RWPE1 (cell line): Measurements from ENCODE around the gene MAGIX.
A peak's percentile ranks its signal among the peaks of the same experiment; 100 is the strongest.

Experiments used
- CTCF ChIA-PET: fragments of 350-600 bp; sonication (Branson Sonifier 250); formaldehyde crosslinking; extraction: SDS; loops from one replicate; lab custom pipeline; 2021; lab: Yijun Ruan, JAX
- POLR2A ChIA-PET: fragments of 400-600 bp; formaldehyde crosslinking; extraction: SDS; loops from one replicate; lab custom pipeline; 2020; ENCODE audit warnings: antibody characterized with exemption; ENCODE audit not compliant: low non-redundant PET; lab: Yijun Ruan, JAX
- DNase-seq: peaks from one replicate; pipeline ENCODE4 v3.0.0; 2012; ENCODE audit warnings: low spot score
- H3K27ac ChIP-seq: fragments of 450-650 bp; 2 replicates; pipeline ENCODE4 v1.5.1; 2017
- TF ChIP-seq, protein P1 (sequence below): fragments of 450-650 bp; conservative IDR thresholded peaks from 2 replicates; pipeline ENCODE4 v1.5.1; 2017; ENCODE audit warnings: low read depth, mild to moderate bottlenecking

MAGIX gene

DNA sequence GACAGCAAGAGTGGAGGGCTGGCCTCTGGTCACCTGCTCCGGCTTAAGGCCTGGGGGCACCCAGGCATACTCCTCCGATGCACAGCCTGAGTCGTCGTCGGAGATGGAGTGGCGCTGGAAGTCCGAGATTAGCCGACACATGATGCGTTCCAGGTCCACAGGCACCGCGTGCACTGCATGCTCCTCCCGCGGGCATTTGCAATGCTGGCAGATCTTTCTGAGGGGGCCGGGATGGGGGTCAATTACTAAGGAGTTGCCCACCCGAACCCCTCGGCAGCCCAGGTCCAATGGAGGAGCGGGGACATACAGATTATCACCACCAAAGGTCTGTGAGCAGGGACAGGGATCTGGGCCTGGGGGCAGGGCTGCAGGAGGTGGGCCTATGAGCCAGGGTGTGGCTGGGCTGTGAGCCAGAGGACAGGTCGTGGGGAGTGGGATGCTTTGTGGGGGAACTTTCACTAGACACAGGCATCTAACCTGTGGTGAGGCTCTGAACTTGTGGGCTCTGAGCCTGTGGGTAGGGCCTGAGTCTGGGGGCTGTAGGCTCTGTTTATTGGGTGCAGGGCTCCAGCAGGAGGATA, 21.2 kb downstream of the MAGIX start:
- H3K27ac ChIP-seq = peak overlapping the region; percentile 93
- CTCF ChIA-PET = interaction anchor here (0.6 kb wide), 1 partner anchor 121 kb away, joined by 5 read pairs; no protein-coding TSS in a partner anchor
- TF ChIP-seq, protein P1, sequence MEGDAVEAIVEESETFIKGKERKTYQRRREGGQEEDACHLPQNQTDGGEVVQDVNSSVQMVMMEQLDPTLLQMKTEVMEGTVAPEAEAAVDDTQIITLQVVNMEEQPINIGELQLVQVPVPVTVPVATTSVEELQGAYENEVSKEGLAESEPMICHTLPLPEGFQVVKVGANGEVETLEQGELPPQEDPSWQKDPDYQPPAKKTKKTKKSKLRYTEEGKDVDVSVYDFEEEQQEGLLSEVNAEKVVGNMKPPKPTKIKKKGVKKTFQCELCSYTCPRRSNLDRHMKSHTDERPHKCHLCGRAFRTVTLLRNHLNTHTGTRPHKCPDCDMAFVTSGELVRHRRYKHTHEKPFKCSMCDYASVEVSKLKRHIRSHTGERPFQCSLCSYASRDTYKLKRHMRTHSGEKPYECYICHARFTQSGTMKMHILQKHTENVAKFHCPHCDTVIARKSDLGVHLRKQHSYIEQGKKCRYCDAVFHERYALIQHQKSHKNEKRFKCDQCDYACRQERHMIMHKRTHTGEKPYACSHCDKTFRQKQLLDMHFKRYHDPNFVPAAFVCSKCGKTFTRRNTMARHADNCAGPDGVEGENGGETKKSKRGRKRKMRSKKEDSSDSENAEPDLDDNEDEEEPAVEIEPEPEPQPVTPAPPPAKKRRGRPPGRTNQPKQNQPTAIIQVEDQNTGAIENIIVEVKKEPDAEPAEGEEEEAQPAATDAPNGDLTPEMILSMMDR = no peak
- POLR2A ChIA-PET = interaction anchor here (1.7 kb wide), 1 partner anchor 17 kb away, joined by 6 read pairs; no protein-coding TSS in a partner anchor
- no peak for DNase-seq

DNA sequence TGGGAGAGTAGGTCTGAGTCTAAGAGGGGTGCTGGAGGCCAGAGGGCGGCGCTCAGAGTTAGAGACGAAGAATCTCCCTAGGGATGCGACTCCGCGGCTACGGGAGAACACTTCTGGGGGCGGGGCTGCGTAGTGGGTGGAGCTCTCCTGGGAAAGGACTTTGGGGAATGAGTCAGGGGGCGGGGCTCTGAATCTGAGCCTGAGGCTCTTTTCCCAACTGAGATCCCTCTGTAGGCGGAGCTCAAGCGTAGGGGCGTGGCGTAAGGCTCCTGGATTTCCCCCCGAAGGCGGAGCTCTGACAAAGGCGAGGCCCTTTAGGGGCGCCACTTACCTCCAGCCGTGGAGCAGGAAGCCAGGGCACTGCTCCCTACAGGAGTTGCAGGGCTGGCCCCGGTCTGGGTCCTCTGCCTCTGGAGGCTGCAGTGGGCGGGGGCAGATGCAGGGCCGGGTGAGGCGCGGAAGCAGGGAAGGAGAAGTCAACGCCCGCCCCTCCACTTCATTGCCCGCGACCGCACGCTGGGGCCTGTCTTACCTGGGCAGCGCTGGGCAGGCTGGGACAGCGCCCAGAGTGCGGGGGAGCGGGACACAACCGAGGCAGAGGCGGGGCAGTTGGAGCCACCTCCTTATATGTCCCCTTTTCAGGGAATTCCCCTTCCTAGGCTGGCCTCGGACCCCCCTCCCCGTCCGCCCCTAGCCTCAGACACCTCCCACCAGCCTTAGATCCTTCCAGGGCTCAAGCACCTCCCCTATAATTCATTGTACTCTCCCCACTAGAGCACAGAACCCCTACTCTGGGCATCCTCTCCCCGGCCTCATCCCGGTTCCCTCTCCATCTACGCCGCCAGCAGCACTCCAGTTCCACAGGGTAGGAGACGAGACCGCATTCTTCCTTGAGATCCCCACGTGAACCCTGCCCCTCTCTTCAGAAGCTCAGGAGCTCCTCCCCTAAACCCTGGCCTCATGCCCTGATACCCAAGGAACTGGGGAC, 22.0 kb downstream of the MAGIX start:
- H3K27ac ChIP-seq = peak overlapping the region; percentile 93
- peak; percentile 76 for DNase-seq
- CTCF ChIA-PET = interaction anchor here (0.6 kb wide), 1 partner anchor 122 kb away, joined by 5 read pairs; no protein-coding TSS in a partner anchor
- TF ChIP-seq, protein P1 = no peak
- POLR2A ChIA-PET = interaction anchor here (1.0 to 1.7 kb wide), 2 partner anchors 8 to 18 kb away, joined by 4 to 6 read pairs; no protein-coding TSS in a partner anchor

DNA sequence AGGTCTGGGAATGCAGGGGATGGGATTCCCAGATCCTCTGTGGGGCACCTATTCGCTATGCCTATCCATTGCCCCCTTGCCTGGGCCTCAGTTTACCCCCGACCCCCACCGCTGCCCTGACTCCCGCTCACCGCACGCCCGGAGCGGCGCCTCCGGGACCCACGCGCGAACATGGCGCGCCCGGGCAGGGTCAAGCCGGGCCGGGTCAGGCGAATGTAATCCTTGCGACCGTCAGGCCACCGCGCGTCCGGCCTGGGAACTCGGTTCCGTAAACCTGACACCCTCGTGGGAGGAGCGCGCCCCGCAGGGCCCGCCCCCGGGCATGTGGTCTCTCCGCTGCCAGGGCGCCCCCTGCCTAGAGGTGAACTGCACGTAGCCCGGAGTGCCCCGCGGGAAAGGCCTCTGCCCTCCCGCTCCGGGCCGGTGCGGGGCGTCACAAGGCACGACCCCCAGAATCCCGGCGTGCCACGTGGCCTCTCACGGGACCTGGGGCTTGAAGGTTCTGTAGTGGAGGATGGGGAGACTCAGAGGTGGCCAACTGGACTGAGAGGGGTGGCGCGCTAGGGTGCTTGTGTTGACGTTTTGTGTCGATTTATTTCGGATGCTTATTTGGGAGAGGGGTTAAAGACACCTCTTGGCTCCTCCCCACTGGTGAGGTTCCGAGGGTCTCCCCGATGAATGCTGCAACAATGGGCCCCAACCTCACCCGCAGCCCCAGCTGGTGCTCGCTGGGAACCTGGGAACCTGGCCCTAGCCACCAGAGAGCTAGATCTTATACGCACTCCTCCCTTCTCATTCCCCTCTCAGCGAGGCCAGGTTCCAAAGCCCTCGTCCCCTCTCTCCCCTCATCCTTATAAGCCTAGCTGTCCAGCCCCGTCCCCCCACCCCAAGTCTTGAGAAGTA, 23.8 kb downstream of the MAGIX start, which contains the start of gene PRICKLE3:
TSS of gene PRICKLE3 (minus strand) at position 249 of the 903 bp plus-strand sequence. CDS start at position 173, 76 bp downstream.
- DNase-seq = no peak
- TF ChIP-seq, protein P1 = peak; percentile 40
- POLR2A ChIA-PET = no interaction called here
- CTCF ChIA-PET = no interaction called here
- H3K27ac ChIP-seq = peak within 1 kb of the TSS; percentile 93

DNA sequence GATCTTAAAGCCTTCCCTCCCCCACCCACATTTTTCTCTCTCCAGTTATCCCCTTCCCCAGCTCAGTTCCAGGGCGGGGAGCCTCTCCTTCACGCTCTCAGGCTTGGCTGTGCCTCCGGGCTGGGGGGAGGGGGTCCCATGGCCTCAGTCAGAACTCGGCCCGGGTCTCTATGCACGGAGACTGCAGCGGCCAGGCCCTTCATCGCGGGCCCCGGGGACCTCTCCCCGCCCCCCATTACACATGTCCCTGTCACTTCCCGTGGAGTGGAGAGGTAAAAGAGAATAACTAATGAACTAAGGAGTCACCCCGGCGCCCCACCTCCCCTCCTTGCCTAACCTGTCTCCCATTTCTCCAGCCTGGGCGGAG, 24.5 kb downstream of the MAGIX start:
- TF ChIP-seq, protein P1 = no peak
- peak overlapping the region; percentile 93 for H3K27ac ChIP-seq
- ChIA-PET CTCF (no interaction called here), POLR2A (no interaction called here)
- DNase-seq = no peak

DNA sequence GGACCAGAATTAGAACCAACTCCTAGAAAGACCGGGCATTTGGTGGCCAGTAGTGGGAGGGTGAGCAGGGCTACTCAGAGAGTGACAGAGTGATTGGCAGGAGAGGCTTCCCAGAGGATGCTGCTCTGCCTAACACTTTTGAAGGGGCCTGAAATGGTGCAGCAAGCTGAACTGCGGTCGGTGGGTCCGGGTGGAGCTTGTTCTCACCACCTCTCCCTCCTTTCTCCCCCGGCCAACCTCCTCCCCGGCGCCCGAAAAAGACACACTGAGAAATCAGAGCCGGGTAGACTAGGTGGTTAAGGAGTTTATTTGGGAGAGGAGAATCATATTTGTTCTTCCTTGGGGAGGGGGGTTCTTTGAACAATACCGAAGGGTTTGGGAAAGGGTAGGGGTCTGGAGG, 25.0 kb downstream of the MAGIX start:
- TF ChIP-seq, protein P1 = no peak
- DNase-seq = no peak
- peak overlapping the region; percentile 93 for H3K27ac ChIP-seq
- ChIA-PET CTCF (no interaction called here), POLR2A (no interaction called here)
